ENCODE data around the gene PACRG. TPM values are rescaled to one million over a fixed set of nuclear protein-coding genes. Genes with fewer than 3 reads are reported as not detected.

The PACRG gene
- total RNA-seq, 4 donors from 2014 or later = 0.95 to 1.3 TPM; not detected in 2

DNA sequence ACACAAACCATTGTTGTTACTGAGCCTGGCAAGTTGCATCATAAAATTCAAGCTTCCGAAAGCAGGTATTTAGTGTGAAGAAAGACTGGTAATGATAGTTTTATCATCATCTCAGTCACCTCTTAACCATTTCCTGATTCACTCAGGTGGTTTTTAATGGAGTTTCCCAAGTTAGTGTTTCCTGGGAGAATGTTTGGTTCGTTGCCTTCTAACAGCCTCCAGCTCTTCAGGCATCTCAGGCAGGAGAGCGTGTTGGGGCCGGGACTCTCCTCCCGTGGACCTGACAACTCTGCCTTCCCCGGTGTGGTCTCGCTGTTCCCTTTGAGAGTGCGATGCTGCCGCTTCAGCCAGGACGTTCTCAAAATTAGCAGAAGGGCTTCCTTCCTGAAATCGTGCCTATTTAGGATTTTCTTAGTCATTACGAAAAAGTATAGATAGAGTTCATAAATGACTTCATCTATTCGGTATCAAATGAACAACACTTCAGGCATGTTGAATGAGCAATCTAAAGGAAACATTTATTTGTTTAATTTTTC lies 581.8 kb downstream of the PACRG start:
- WGBS, 2 donors = 28 to 38% methylated on average over 13 of the region's 13 CpGs
- TF ChIP-seq CTCF (IDR thresholded peaks at IDR 0.05) (no peak), POLR2A (IDR thresholded peaks at IDR 0.05) (no peak)
- H3K4me1 ChIP-seq = no peaks in the 10 kb centered on the region
- no peaks in the 10 kb centered on the region for H3K36me3 ChIP-seq
- no peaks in the 10 kb centered on the region for H3K9me3 ChIP-seq
- H3K27me3 ChIP-seq = peaks cover 0 to 11% (median 0%) of the 10 kb centered on the region in 4 donors
- DNase-seq = no peak
- H3K4me3 ChIP-seq = no peak overlapping the region
- no peak overlapping the region for H3K27ac ChIP-seq
- intact Hi-C loops (cut with DNase I) = no loop called here

DNA sequence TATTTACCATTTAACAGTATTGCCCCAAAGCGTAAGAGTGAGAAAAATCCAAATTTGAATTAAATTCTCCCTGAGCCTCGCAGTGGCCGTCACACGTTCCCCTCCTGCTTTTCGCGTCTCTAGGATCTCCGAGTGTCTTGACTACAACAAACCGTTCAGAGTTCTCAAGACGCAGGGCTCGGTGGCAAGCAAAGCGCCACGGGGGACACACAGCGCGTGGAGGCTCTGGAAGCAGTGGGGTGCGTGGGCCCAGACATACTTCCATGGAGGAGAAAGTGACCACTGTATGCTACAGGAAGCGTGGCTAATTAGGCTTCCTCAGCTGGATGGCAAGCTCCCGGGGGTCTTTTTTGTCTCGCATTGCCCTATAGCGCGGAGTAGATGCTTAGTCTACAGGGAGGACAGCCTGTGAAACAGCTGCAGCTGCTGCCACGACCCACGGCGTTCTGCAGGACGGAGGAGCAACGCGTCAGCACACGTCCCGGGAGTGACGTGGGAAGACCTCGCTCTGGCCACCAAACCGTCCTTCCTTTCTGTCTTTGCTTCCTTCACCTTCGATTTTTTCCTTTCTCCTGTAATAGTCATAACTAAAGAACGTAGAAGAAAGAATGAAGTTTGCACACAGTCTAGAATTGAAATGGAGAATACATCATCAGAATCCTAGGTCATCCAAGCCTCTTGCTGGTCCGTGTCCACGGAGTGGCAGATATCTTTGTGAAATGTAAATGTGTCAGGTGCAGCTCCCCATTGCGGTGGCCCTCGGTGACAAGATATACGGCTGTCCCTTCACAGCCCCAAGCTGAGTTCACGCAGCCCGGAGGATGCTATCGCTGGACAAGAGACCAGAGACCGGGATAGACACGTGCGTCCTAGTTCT lies 582.6 kb downstream of the PACRG start:
- TF ChIP-seq POLR2A (IDR thresholded peaks at IDR 0.05) = no peak
- TF ChIP-seq CTCF (IDR thresholded peaks at IDR 0.05) = no peak
- intact Hi-C loops (cut with DNase I) = no loop called here
- Histone ChIP-seq H3K27ac (no peak overlapping the region), H3K9me3 (no peaks in the 10 kb centered on the region), H3K36me3 (no peaks in the 10 kb centered on the region), H3K4me1 (no peaks in the 10 kb centered on the region), H3K27me3 (peaks cover 0 to 11% (median 0%) of the 10 kb centered on the region in 4 donors), H3K4me3 (no peak overlapping the region)
- DNase-seq = no peak
- WGBS, 2 donors = 92% methylated on average over 36 to 39 of the region's 44 CpGs

DNA sequence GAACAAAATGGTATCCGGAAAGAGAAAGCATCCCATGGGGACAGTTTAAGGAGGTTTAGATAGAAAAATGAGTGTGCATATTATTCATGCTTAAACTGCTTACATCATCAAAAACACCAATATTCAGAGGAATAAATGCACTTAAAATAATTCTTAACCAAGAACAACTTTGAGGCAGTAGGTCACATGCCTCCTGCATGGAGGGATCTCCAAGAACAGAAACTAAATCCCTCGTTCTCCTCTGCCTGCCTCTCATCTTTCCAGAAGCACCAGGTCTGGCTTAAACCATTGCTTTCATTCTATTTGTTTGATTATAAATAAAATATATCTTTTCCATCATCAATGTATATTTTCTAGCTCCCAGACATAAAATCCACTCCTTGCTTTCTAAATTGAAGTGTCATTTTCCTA lies 583.2 kb downstream of the PACRG start:
- Histone ChIP-seq H3K27me3 (peaks cover 0 to 11% (median 0%) of the 10 kb centered on the region in 4 donors), H3K36me3 (no peaks in the 10 kb centered on the region), H3K9me3 (no peaks in the 10 kb centered on the region), H3K4me3 (no peak overlapping the region), H3K27ac (no peak overlapping the region), H3K4me1 (no peaks in the 10 kb centered on the region)
- WGBS, 2 donors = 64 to 76% methylated on average over 2 of the region's 2 CpGs
- no peak for TF ChIP-seq CTCF (IDR thresholded peaks at IDR 0.05)
- TF ChIP-seq POLR2A (IDR thresholded peaks at IDR 0.05) = no peak
- no peak for DNase-seq
- intact Hi-C loops (cut with DNase I) = no loop called here

DNA sequence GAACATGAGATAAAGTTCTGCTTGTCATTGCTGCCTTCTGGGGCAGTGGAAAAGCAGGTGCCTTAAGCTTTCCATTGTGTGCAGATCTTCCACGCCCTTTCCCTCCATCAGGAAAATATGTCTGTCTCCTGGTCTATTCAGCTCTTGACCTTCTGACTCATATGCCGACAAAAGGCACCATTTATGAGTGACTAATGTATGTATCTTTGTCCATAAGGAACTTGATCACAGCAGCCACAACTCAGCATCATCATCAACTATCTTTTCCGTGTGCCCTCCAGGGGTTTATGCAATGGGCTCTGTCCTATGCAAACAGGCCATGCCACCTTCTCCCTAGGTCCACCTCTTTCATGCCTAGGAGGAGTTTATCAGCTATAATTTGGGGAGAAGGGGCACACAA lies 584.1 kb downstream of the PACRG start:
- intact Hi-C loops (cut with DNase I) = no loop called here
- no peak for TF ChIP-seq CTCF (IDR thresholded peaks at IDR 0.05)
- no peak for TF ChIP-seq POLR2A (IDR thresholded peaks at IDR 0.05)
- peaks cover 0 to 11% (median 0%) of the 10 kb centered on the region in 4 donors for H3K27me3 ChIP-seq
- H3K4me3 ChIP-seq = no peak overlapping the region
- no peaks in the 10 kb centered on the region for H3K9me3 ChIP-seq
- no peaks in the 10 kb centered on the region for H3K4me1 ChIP-seq
- no peaks in the 10 kb centered on the region for H3K36me3 ChIP-seq
- 47 to 48% methylated on average over 3 of the region's 3 CpGs for WGBS, 2 donors
- no peak overlapping the region for H3K27ac ChIP-seq
- DNase-seq = no peak

DNA sequence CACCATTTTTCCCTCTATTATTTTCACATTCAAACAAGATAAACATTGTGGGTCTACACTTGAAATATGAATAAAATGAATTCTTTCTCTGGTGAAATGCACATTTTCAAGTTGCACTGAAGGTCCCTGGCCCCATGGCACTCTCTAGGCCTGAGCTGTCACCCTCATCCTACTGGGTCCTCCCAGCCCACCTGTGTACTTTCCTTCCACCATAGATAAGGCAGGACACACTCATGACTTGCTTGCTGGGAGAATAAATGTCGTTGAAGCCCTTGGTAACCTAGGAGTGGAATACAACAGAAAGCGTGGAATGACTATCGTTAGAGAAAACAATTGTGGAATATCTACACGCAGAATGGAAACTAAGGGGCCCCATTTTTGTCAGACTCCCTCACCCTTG lies 585.8 kb downstream of the PACRG start:
- Histone ChIP-seq H3K4me1 (no peaks in the 10 kb centered on the region), H3K27me3 (peaks cover 0 to 11% (median 0%) of the 10 kb centered on the region in 4 donors), H3K36me3 (no peaks in the 10 kb centered on the region), H3K27ac (no peak overlapping the region), H3K4me3 (no peak overlapping the region), H3K9me3 (no peaks in the 10 kb centered on the region)
- no peak for DNase-seq
- TF ChIP-seq POLR2A (IDR thresholded peaks at IDR 0.05) (no peak), CTCF (IDR thresholded peaks at IDR 0.05) (no peak)
- 87 to 91% methylated on average over 4 of the region's 4 CpGs for WGBS, 2 donors
- intact Hi-C loops (cut with DNase I) = no loop called here
